NB4 (cell line): ENCODE measurements around the gene TPBGL.

Experiments used
- CTCF ChIP-seq: IDR thresholded peaks from one replicate; pipeline ENCODE4 v1.5.1; 2012; ENCODE audit warnings: low read depth, low read length
- MAX ChIP-seq: IDR thresholded peaks from 2 replicates; pipeline ENCODE4 v1.6.1; 2011; ENCODE audit warnings: low read depth, low read length
- POLR2A ChIP-seq: IDR thresholded peaks from 2 replicates; pipeline ENCODE4 v1.6.1; 2011; ENCODE audit warnings: mild to moderate bottlenecking; ENCODE audit not compliant: insufficient read length; ENCODE audit errors: extremely low read depth

GRCh38 chr11:75292943-75293342, 52.4 kb downstream of the TPBGL start:
- no peak for TF ChIP-seq CTCF
- TF ChIP-seq POLR2A: no peak
- TF ChIP-seq MAX: no peak
